Uterus (tissue), 2 donors: ENCODE measurements around the gene BTN3A1.
A peak's percentile ranks its signal among the peaks of the same experiment; 100 is the strongest.

Experiments used
- POLR2A ChIP-seq, 2 donors: fragments of 450-650 bp; IDR thresholded peaks; one replicate each; pipeline ENCODE4 v1.6.1; 2016; ENCODE audit warnings: antibody characterized with exemption in 2 of 2, mild to moderate bottlenecking in 1 of 2, moderate library complexity in 1 of 2
- TF ChIP-seq, protein P1 (sequence below), 4 experiments: fragments of 200-600 bp in 2 of 4; fragments of 450-650 bp in 2 of 4; sonication (generic) in 2 of 4; IDR thresholded peaks; one replicate each; pipeline ENCODE4 v1.5.1; 2016 to 2019; ENCODE audit warnings: antibody characterized with exemption in 4 of 4, mild to moderate bottlenecking in 2 of 4, moderate library complexity in 1 of 4

DNA sequence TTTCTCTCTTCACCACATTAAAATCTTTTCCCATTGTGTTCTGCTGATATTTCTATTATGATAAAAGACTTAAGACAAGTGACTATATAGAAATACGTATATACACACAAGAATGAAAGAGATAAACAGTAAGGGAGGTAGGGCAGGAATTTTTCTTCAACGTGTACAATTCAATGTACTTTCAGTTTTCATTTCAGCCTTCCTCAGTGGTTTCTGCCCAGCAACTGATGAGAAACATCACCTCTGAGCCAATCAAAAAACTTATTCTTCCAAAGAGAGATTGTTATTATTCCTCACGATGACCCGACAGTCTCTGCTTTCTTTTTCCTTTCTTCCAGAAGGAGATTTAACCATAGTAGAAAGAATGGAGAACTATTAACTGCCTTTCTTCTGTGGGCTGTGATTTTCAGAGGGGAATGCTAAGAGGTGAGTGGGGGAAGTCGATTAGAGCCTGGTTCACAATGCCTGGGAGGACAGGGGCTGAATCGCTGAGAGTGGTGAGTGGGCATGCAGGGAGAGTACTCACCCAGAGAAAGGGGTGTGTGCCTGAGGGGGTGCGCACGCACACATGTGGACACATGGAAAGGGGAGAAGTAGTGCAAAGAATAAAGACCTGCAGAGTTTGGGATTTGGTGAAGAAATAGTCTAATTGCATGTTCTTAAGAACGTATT, at the start of gene BTN3A1:
- TF ChIP-seq POLR2A (IDR thresholded peaks at IDR 0.05): peak; percentile 18 to 26
- TF ChIP-seq, protein P1, sequence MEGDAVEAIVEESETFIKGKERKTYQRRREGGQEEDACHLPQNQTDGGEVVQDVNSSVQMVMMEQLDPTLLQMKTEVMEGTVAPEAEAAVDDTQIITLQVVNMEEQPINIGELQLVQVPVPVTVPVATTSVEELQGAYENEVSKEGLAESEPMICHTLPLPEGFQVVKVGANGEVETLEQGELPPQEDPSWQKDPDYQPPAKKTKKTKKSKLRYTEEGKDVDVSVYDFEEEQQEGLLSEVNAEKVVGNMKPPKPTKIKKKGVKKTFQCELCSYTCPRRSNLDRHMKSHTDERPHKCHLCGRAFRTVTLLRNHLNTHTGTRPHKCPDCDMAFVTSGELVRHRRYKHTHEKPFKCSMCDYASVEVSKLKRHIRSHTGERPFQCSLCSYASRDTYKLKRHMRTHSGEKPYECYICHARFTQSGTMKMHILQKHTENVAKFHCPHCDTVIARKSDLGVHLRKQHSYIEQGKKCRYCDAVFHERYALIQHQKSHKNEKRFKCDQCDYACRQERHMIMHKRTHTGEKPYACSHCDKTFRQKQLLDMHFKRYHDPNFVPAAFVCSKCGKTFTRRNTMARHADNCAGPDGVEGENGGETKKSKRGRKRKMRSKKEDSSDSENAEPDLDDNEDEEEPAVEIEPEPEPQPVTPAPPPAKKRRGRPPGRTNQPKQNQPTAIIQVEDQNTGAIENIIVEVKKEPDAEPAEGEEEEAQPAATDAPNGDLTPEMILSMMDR (IDR thresholded peaks at IDR 0.05): no peak
